Cortex of kidney (tissue), 1 donor: Measurements from ENCODE around the gene PACRG.

Experiments used
- DNase-seq: peaks from one replicate; lab custom pipeline; 2025; lab: John Stamatoyannopoulos, UW

The PACRG gene

DNA sequence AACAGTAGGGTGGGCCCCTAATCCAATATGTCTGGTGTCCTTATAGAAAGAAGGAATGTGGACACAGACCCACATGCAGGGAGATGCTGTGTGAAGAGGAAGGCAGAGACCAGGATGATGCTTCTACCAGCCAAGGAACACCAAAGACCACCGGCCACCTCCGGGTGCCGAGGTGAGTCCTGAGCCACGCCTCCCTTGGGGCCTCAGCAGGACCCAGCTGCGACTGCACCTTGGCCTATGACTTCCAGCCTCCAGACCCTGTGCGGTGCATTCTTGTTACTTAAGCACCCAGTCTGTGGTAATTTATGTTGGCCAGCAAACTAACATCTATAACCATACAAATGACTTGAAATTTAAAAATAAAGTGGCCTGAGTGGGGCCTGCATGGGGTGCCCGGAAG lies 607.3 kb downstream of the PACRG start:
- no peak for DNase-seq

GRCh38 chr6:163335671-163336545 lies 608.1 kb downstream of the PACRG start:
- DNase-seq = no peak

GRCh38 chr6:163336961-163337360 lies 609.2 kb downstream of the PACRG start:
- DNase-seq = no peak

- DNase-seq = no peak
Observed at GRCh38 chr6:163337958-163338357, 610.2 kb downstream of the PACRG start.

DNA sequence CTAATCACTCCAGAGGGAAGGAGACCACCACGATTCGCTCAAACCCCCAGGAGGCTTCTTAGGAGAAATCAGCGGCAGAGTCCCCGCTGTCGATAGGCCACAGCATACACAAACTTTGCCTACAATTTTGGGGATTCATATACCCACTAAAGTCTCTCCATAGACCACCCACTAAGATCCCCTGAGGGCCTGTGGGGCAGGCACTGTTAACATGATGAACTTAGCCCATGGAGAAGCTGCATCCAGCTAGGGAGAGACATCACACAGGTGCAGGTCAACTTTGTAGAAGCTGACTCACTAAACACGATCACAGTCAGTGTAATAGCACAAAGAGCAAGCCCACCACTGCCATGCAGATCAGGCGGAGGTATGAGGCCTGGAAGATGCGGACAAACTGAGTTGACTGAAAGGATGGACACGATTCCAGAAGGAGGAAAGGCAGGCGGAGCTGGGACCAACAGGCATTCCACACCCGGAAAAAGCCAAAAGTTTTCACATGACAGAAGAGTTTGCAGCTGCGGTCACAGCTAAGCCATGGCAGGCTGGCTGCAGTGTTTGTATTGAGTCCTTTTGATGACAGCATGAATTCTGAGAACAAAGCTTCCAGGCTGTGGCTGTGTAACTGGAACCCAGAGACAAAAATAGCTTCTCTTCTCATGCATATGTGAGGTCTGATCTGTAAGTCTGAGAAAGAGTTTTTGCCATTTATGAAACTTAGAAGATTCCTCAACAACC lies 611.1 kb downstream of the PACRG start:
- no peak for DNase-seq

- no peak for DNase-seq
Observed at GRCh38 chr6:163339466-163339865, 611.7 kb downstream of the PACRG start.

GRCh38 chr6:163340201-163340887 lies 612.6 kb downstream of the PACRG start:
- DNase-seq = no peak

DNA sequence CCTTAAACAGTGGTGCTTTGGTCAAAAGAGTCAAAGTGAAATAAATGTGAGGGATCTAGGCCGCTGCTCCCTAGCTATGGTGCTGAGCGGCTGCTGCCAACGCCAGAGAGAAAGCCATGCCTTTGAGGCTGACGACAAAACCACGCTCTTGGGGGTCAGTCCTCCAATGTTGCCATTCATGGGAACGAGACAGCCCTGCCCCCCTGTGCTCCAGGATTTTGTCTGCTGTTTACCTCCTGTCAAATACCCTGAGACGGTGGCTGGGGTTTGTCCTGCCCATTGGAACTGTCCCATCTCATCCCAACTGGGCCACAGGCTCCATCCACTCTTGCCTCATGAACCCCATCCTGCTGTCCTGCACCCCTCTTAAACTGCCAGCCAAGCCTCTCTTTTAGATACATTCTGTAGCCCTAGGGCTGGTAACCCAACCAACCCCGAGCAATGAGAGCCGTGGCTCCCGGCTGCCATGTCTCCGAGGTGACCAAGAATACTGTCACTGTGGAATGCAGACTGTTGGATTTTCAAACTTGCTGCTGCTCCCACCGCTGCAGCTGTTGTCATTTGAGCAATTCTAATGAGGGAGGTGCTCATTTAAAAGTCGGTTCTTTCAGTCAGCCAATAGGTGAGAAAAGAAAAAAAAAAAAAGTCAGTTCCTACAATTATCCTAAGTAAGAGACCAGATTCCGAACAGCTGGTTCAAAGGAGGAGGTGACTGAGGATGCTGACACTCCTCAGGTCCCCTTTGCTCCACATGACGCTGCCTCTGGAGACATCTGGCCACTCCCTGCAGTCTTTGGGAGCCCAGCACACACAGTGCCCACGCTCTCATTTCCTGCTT lies 613.7 kb downstream of the PACRG start:
- no peak for DNase-seq

GRCh38 chr6:163342571-163343539 lies 615.1 kb downstream of the PACRG start:
- DNase-seq = no peak

- no peak for DNase-seq
Observed at GRCh38 chr6:163343609-163344008, 615.8 kb downstream of the PACRG start.

DNA sequence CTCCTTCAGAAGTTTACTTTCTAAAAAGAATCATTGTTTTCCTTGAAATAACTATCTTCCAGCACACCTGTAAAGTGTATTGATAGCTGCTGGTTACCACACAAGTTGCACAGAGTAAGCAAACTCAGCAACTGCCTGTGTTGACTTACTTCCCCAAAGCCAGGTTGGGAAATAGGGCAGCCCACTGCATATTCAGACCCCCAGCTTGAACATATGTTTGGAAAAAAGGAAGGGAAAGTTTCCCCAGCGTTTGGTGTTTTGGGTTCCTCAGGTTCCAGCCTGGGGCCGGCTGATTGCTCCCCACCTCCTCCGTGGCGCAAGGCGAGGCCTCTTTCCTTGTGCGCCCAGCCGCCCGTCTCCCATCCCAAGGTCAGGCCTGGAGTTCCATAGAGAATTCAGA lies 616.6 kb downstream of the PACRG start:
- DNase-seq = no peak

- no peak for DNase-seq
Observed at GRCh38 chr6:163345931-163346330, 618.2 kb downstream of the PACRG start.

DNA sequence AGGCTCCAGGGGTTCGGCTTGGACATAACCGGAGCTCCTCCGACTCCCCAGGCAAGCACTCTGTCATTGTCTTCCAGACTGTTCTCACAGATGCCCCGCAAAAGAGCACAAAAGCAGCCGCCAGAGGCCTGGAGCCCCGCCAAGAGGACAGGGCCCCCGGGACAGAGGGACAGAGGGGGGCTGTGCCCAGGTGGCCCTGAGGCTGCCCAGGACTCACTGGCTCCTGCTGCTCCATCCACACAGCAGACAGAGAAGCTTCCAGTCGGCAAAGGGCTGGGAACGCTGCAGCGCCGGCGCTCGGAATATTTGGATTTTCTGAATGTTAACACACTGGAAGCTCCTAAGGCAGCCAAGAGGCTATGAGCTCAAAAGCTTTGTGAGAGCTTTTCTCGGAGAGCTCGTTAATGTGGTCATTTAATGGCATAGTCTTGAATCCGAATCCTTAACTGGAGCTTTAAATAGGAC lies 618.8 kb downstream of the PACRG start:
- DNase-seq = no peak

DNA sequence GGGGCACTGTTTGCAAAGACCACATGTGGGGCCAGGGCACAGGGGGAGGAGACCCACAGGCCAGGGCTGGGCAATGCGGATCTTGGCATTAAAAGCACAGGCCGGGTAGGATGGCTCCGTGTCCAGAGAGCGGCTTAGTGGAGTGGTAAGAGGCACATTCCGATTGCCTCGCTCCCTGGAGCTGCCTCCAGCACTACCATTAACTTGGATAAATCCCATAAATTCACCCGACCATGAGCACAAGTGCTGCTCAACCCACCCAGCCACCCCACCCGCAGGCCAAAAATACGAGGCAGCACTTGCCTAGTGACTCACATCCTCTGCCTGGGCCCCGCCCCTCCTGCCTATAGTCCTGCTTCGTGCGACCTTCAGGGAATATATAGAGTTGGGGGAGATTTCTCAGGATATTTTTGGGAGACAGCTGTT lies 619.3 kb downstream of the PACRG start:
- DNase-seq = no peak

- DNase-seq = no peak
Observed at GRCh38 chr6:163348789-163349680, 621.3 kb downstream of the PACRG start.

- DNase-seq = no peak
Observed at GRCh38 chr6:163349696-163350095, 621.9 kb downstream of the PACRG start.

- DNase-seq = no peak
Observed at GRCh38 chr6:163351013-163351412, 623.2 kb downstream of the PACRG start.

DNA sequence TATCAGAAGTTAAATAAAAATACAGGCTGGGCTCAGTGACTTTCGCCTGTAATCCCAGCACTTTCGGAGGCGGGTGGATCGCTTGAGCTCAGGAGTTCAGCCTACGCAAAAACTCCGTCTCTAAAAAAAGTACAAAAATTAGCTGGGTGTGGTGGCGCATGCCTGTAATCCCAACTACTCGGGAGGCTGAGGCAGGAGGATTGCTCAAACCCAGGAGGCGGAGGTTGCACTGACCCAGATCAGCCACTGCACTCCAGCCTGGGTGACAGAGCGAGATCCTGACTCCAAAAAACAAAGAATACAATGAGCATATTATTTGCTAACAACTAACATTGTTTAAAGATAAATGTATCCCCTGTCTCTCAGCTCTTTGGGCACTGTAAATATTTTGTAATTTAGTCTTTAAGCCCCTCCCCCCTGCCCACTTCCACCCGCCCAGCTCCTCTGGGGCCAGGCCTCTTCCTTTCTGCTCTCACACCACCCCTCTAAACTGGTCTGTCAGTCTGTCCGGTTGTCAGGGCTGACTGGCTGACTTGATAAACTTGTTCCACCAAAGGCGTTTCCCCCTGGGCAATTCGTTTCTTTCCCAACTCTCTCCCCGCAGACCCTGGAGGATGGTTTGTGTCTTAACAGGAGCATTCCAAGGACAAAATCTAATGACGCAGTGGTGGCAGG lies 624.4 kb downstream of the PACRG start:
- DNase-seq = no peak

DNA sequence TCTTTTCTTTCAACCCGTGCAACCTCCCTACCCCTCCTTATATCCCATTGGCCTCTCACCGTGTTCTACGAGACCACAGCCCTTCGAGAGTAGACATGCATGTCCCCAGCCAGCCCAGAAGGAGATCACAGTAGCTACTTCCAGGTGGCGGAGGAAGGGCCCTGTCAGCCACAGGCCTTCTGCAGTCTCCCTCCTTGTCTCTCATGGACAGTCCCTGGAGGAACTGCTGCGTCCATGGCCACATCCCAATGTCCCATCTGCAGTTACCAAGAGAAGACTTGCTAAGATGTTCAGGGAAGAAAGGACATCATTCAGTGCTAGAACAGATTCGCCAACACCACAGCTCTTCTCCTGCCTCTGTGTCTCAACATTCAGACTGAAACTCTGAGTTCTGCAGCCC lies 625.2 kb downstream of the PACRG start:
- no peak for DNase-seq
